ENCODE results near the gene SMIM15. TPM values are rescaled to one million over a fixed set of nuclear protein-coding genes. Genes with fewer than 3 reads are reported as not detected.

SMIM15 gene
- total RNA-seq, 1 experiment from 2014 or later = 39.6 TPM

DNA sequence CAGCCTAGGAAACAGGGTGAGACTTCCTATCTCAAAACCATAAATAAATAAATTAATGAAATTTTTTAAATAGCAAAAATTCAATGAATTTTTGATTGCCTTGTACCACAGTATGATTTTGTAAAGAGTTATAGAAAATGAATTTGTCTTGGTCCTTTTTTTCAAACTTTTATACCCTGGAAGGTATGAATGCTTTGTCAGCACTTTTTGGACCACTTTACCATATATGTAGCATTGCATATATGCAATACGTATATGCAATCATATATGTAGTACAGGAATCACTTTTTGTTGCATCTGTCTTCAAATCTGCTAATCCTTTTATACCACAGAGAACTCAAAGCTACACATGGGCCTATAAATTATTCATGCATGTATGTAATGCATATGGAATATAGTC is 9.2 kb upstream of the SMIM15 start:
- H3K9me2 ChIP-seq (replicated peaks; ENCODE audit: insufficient read depth, low read length) = no peaks in the 10 kb centered on the region
- H2AFZ ChIP-seq (ENCODE audit: low read length) = no peak overlapping the region

DNA sequence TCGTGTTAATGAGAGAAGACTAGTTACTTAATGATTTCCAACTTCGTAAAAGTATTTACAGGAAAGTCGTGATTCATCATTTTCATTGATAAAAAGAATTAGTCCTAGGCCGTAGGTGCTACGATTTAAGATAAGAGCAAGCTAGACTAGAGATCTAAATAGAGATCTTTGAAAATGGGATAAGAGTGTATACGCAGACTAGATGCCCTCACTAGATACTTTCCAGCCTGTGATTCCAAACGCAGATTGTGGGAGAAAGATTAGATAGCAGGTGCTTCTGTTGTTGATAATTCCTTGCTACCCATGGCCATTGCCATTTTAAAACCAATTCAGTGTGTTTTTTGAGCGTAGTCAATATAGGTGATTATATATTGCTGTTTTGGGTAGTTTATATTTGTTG is 6.7 kb upstream of the SMIM15 start:
- Histone ChIP-seq H3K36me3 (ENCODE audit: insufficient read depth, low read length) (no peaks in the 10 kb centered on the region), H2AFZ (ENCODE audit: low read length) (no peak overlapping the region), H3K4me3 (ENCODE audit: low read length) (no peak overlapping the region), H3K27ac (ENCODE audit: low read length) (no peak overlapping the region), H3K4me1 (ENCODE audit: low read length) (no peaks in the 10 kb centered on the region), H3K79me2 (ENCODE audit: low read length) (no peaks in the 10 kb centered on the region), H3K4me2 (ENCODE audit: low read depth, low read length, poor library complexity, severe bottlenecking) (no peak overlapping the region), H4K20me1 (ENCODE audit: insufficient read depth, low read depth, low read length) (peaks cover 7% of the 10 kb centered on the region), H3K9me2 (replicated peaks; ENCODE audit: insufficient read depth, low read length) (no peaks in the 10 kb centered on the region), H3K27me3 (ENCODE audit: low read length) (no peaks in the 10 kb centered on the region), H3K9ac (ENCODE audit: low read length) (no peak overlapping the region), H3K9me3 (ENCODE audit: low read length) (no peaks in the 10 kb centered on the region)
- DNase-seq = no peak

More for the DNA sequence above, 9.2 kb upstream of the SMIM15 start:
- Histone ChIP-seq H3K4me2 (ENCODE audit: low read depth, low read length, poor library complexity, severe bottlenecking) (no peak overlapping the region), H3K4me3 (ENCODE audit: low read length) (no peak overlapping the region), H4K20me1 (ENCODE audit: insufficient read depth, low read depth, low read length) (peaks cover 7% of the 10 kb centered on the region), H3K27ac (ENCODE audit: low read length) (no peak overlapping the region), H3K9me3 (ENCODE audit: low read length) (no peaks in the 10 kb centered on the region), H3K36me3 (ENCODE audit: insufficient read depth, low read length) (no peaks in the 10 kb centered on the region), H3K27me3 (ENCODE audit: low read length) (no peaks in the 10 kb centered on the region), H3K4me1 (ENCODE audit: low read length) (no peaks in the 10 kb centered on the region), H3K9ac (ENCODE audit: low read length) (no peak overlapping the region), H3K79me2 (ENCODE audit: low read length) (no peaks in the 10 kb centered on the region)
- DNase-seq = no peak

DNA sequence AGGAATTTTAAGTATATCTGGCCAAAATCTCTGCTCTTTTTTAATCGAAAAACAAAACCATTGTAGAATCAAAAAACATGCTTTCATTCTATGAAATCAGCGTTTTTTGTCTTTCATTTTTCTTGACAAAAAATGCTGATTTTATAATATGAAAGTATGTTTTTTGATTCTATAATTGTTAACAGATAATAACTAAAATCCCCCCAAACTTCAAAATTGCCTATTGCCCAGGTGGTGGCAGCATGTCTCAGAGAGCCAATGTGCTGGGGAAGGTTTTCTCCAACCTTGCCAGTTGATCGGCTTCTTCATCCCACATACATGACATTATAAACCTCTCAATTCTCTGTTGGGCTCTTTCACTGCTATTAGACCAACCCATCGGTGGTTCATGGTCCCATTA is 5.1 kb upstream of the SMIM15 start:
- no peaks in the 10 kb centered on the region for H3K9me2 ChIP-seq (replicated peaks; ENCODE audit: insufficient read depth, low read length)
- no peak overlapping the region for H3K4me3 ChIP-seq (ENCODE audit: low read length)
- DNase-seq = peak; percentile 60
- peaks cover 9% of the 10 kb centered on the region; the same call in 1 of the 2 replicates for H3K79me2 ChIP-seq (ENCODE audit: low read length)
- no peak overlapping the region for H3K4me2 ChIP-seq (ENCODE audit: low read depth, low read length, poor library complexity, severe bottlenecking)
- H4K20me1 ChIP-seq (ENCODE audit: insufficient read depth, low read depth, low read length) = peaks cover 6% of the 10 kb centered on the region
- no peaks in the 10 kb centered on the region for H3K27me3 ChIP-seq (ENCODE audit: low read length)
- H3K27ac ChIP-seq (ENCODE audit: low read length) = no peak overlapping the region
- no peak overlapping the region for H2AFZ ChIP-seq (ENCODE audit: low read length)
- H3K4me1 ChIP-seq (ENCODE audit: low read length) = peaks cover 11% of the 10 kb centered on the region
- H3K9me3 ChIP-seq (ENCODE audit: low read length) = no peaks in the 10 kb centered on the region
- no peaks in the 10 kb centered on the region for H3K36me3 ChIP-seq (ENCODE audit: insufficient read depth, low read length)
- no peak overlapping the region for H3K9ac ChIP-seq (ENCODE audit: low read length)

- peaks cover 23% of the 10 kb centered on the region for H3K36me3 ChIP-seq (ENCODE audit: insufficient read depth, low read length)
- no peak overlapping the region for H3K27ac ChIP-seq (ENCODE audit: low read length)
- no peak overlapping the region for H2AFZ ChIP-seq (ENCODE audit: low read length)
- peaks cover 41% of the 10 kb centered on the region for H3K79me2 ChIP-seq (ENCODE audit: low read length)
- H3K9me3 ChIP-seq (ENCODE audit: low read length) = no peaks in the 10 kb centered on the region
- no peak overlapping the region for H3K4me3 ChIP-seq (ENCODE audit: low read length)
- H3K4me1 ChIP-seq (ENCODE audit: low read length) = peaks cover 21% of the 10 kb centered on the region
- 0 out of 2 replicates have a peak, but pooled peaks cover 4% of the 10 kb centered on the region for H4K20me1 ChIP-seq (ENCODE audit: insufficient read depth, low read depth, low read length)
- DNase-seq = no peak
- H3K9ac ChIP-seq (ENCODE audit: low read length) = no peak overlapping the region
- H3K9me2 ChIP-seq (replicated peaks; ENCODE audit: insufficient read depth, low read length) = no peaks in the 10 kb centered on the region
- H3K4me2 ChIP-seq (ENCODE audit: low read depth, low read length, poor library complexity, severe bottlenecking) = peak overlapping the region; percentile 72
- H3K27me3 ChIP-seq (ENCODE audit: low read length) = no peaks in the 10 kb centered on the region
These were observed 1.6 kb upstream of the SMIM15 start for GRCh38 chr5:61163905-61164304.

- Histone ChIP-seq H3K9me2 (replicated peaks; ENCODE audit: insufficient read depth, low read length) (no peaks in the 10 kb centered on the region), H3K4me3 (ENCODE audit: low read length) (peak overlapping the region; percentile 81), H3K36me3 (ENCODE audit: insufficient read depth, low read length) (peaks cover 31% of the 10 kb centered on the region), H3K4me1 (ENCODE audit: low read length) (peaks cover 21% of the 10 kb centered on the region), H4K20me1 (ENCODE audit: insufficient read depth, low read depth, low read length) (no peaks in the 10 kb centered on the region), H3K27ac (ENCODE audit: low read length) (no peak overlapping the region), H3K4me2 (ENCODE audit: low read depth, low read length, poor library complexity, severe bottlenecking) (peak overlapping the region; percentile 72), H3K27me3 (ENCODE audit: low read length) (no peaks in the 10 kb centered on the region), H3K79me2 (ENCODE audit: low read length) (peaks cover 50% of the 10 kb centered on the region), H3K9ac (ENCODE audit: low read length) (peak overlapping the region; percentile 87), H2AFZ (ENCODE audit: low read length) (peak overlapping the region; percentile 14; the same call in 1 of the 2 replicates), H3K9me3 (ENCODE audit: low read length) (no peaks in the 10 kb centered on the region)
- no peak for DNase-seq
These were observed 732 bp upstream of the SMIM15 start for GRCh38 chr5:61162832-61163567.

DNA sequence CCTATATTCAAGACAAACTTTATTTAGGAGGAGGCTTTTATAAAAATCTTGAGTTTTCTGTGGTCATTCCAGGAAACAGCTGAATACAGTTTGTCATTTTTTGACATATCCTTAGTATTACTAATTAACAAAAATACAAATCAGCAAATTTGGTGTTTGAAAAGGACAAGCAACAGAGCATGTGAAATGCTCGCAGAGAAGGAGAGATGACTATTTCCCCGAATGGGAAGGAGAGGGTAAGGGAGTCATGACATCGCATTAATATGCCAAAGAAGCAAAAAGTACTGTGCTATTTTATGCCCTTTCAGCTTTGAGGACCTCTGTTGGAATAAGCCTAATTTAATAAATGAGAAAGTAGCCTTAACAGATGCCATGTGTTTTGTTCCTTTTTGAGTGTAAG is 1.8 kb downstream of the SMIM15 start:
- Histone ChIP-seq H2AFZ (ENCODE audit: low read length) (no peak overlapping the region), H3K4me1 (ENCODE audit: low read length) (peaks cover 21% of the 10 kb centered on the region), H3K9me2 (replicated peaks; ENCODE audit: insufficient read depth, low read length) (no peaks in the 10 kb centered on the region), H4K20me1 (ENCODE audit: insufficient read depth, low read depth, low read length) (no peaks in the 10 kb centered on the region), H3K79me2 (ENCODE audit: low read length) (peaks cover 59% of the 10 kb centered on the region), H3K27me3 (ENCODE audit: low read length) (no peaks in the 10 kb centered on the region), H3K4me2 (ENCODE audit: low read depth, low read length, poor library complexity, severe bottlenecking) (peak overlapping the region; percentile 72), H3K36me3 (ENCODE audit: insufficient read depth, low read length) (peaks cover 50% of the 10 kb centered on the region), H3K9ac (ENCODE audit: low read length) (no peak overlapping the region), H3K4me3 (ENCODE audit: low read length) (peak overlapping the region; percentile 81), H3K27ac (ENCODE audit: low read length) (no peak overlapping the region), H3K9me3 (ENCODE audit: low read length) (no peaks in the 10 kb centered on the region)
- DNase-seq = no peak

DNA sequence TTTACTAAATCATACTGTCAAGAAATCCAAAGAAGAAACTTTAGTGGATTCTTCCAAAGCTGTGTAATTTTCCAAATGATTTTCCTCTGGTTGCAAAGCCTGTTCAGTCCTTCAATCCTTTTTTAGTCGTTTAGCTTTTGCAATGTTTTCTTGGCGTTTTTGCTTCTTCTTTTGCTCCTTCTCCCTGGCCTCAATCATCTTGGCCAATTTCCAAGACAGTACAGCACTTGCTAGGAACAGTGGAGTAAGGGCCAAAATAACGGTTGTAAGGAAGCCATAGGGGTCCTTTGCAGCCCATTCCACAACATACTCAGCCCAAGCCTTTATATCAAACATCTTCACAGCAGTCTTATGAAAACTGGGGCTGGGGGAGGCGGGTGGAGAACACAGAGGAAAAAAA is 2.4 kb downstream of the SMIM15 start:
- peaks cover 50% of the 10 kb centered on the region for H3K36me3 ChIP-seq (ENCODE audit: insufficient read depth, low read length)
- peaks cover 59% of the 10 kb centered on the region for H3K79me2 ChIP-seq (ENCODE audit: low read length)
- H3K4me2 ChIP-seq (ENCODE audit: low read depth, low read length, poor library complexity, severe bottlenecking) = no peak overlapping the region
- H3K4me3 ChIP-seq (ENCODE audit: low read length) = no peak overlapping the region
- no peak overlapping the region for H2AFZ ChIP-seq (ENCODE audit: low read length)
- H3K9ac ChIP-seq (ENCODE audit: low read length) = no peak overlapping the region
- H3K4me1 ChIP-seq (ENCODE audit: low read length) = peaks cover 21% of the 10 kb centered on the region
- H3K27me3 ChIP-seq (ENCODE audit: low read length) = no peaks in the 10 kb centered on the region
- H3K27ac ChIP-seq (ENCODE audit: low read length) = no peak overlapping the region
- no peaks in the 10 kb centered on the region for H3K9me3 ChIP-seq (ENCODE audit: low read length)
- DNase-seq = no peak
- no peaks in the 10 kb centered on the region for H3K9me2 ChIP-seq (replicated peaks; ENCODE audit: insufficient read depth, low read length)
- no peaks in the 10 kb centered on the region for H4K20me1 ChIP-seq (ENCODE audit: insufficient read depth, low read depth, low read length)

- Histone ChIP-seq H3K9me3 (ENCODE audit: low read length) (no peaks in the 10 kb centered on the region), H3K79me2 (ENCODE audit: low read length) (peaks cover 59% of the 10 kb centered on the region), H3K36me3 (ENCODE audit: insufficient read depth, low read length) (peaks cover 50% of the 10 kb centered on the region), H3K4me2 (ENCODE audit: low read depth, low read length, poor library complexity, severe bottlenecking) (no peak overlapping the region), H3K4me3 (ENCODE audit: low read length) (no peak overlapping the region), H3K27ac (ENCODE audit: low read length) (no peak overlapping the region), H2AFZ (ENCODE audit: low read length) (no peak overlapping the region), H3K9me2 (replicated peaks; ENCODE audit: insufficient read depth, low read length) (no peaks in the 10 kb centered on the region), H3K9ac (ENCODE audit: low read length) (no peak overlapping the region), H3K4me1 (ENCODE audit: low read length) (peaks cover 21% of the 10 kb centered on the region), H4K20me1 (ENCODE audit: insufficient read depth, low read depth, low read length) (no peaks in the 10 kb centered on the region), H3K27me3 (ENCODE audit: low read length) (no peaks in the 10 kb centered on the region)
- no peak for DNase-seq
These were observed 3.2 kb downstream of the SMIM15 start for GRCh38 chr5:61159070-61159469.

Measured in Karpas-422 (cell line).